ENCODE results near the gene TWNK. TPM values are rescaled to one million over a fixed set of nuclear protein-coding genes. Genes with fewer than 3 reads are reported as not detected.
"Not testable (repeated sequence)": the region's sequence is repeated elsewhere in the genome, so short reads cannot be mapped to it uniquely, and the experiment has no call there.

The TWNK gene
- total RNA-seq, 1 experiment from 2014 or later, result 38.7 TPM

GRCh38 chr10:100972904-100973535, 14.3 kb upstream of the TWNK start:
- Histone ChIP-seq H2BK5ac (ENCODE audit: insufficient read length, low read length) (no peak overlapping the region), H3K4me1 (ENCODE audit: insufficient read depth, low read length) (no peaks in the 10 kb centered on the region), H3K4ac (ENCODE audit: low read depth, low read length) (no peak overlapping the region), H2BK120ac (ENCODE audit: low read depth, low read length, poor library complexity, severe bottlenecking) (no peak overlapping the region), H4K5ac (ENCODE audit: insufficient read length, low read depth, low read length) (no peak overlapping the region), H3K9me3 (ENCODE audit: control insufficient read depth, low read depth, low read length) (no peaks in the 10 kb centered on the region), H4K20me1 (ENCODE audit: control insufficient read depth, insufficient read depth, insufficient read length) (no peaks in the 10 kb centered on the region), H3K79me1 (ENCODE audit: insufficient read depth, low read depth, low read length, poor library complexity, severe bottlenecking) (no peaks in the 10 kb centered on the region), H3K23ac (ENCODE audit: insufficient read length, low read depth, low read length) (no peak overlapping the region), H4K91ac (ENCODE audit: insufficient read length, low read depth, low read length) (no peak overlapping the region), H3K56ac (ENCODE audit: insufficient read length, low read depth, low read length) (no peak overlapping the region), H3K9ac (ENCODE audit: extremely low read depth, insufficient read length, low read length) (no peak overlapping the region), H3K14ac (ENCODE audit: insufficient read depth, low read length) (no peak overlapping the region), H2AFZ (ENCODE audit: low read length) (no peak overlapping the region), H2BK12ac (ENCODE audit: insufficient read length, low read depth, low read length) (no peak overlapping the region), H2BK15ac (ENCODE audit: low read depth, low read length) (no peak overlapping the region), H3K18ac (ENCODE audit: insufficient read length, low read depth, low read length) (no peak overlapping the region), H4K8ac (replicated peaks; ENCODE audit: insufficient read length, low read depth, low read length) (no peak overlapping the region), H3K27ac (ENCODE audit: insufficient read length, low read depth, low read length) (no peak overlapping the region), H2AK5ac (ENCODE audit: insufficient read length, low read length) (no peak overlapping the region), H3K4me2 (ENCODE audit: insufficient read depth, insufficient read length, low read length) (no peak overlapping the region), H3K79me2 (ENCODE audit: insufficient read depth, low read length) (no peaks in the 10 kb centered on the region), H2BK20ac (ENCODE audit: low read depth, low read length, poor library complexity, severe bottlenecking) (no peak overlapping the region), H3K23me2 (ENCODE audit: insufficient read length, low read depth, low read length, poor library complexity, severe bottlenecking) (peaks cover 12% of the 10 kb centered on the region), H3K27me3 (ENCODE audit: insufficient read depth, low read length) (no peaks in the 10 kb centered on the region), H3T11ph (ENCODE audit: low read length) (no peak overlapping the region)
- TF ChIP-seq, protein P1, sequence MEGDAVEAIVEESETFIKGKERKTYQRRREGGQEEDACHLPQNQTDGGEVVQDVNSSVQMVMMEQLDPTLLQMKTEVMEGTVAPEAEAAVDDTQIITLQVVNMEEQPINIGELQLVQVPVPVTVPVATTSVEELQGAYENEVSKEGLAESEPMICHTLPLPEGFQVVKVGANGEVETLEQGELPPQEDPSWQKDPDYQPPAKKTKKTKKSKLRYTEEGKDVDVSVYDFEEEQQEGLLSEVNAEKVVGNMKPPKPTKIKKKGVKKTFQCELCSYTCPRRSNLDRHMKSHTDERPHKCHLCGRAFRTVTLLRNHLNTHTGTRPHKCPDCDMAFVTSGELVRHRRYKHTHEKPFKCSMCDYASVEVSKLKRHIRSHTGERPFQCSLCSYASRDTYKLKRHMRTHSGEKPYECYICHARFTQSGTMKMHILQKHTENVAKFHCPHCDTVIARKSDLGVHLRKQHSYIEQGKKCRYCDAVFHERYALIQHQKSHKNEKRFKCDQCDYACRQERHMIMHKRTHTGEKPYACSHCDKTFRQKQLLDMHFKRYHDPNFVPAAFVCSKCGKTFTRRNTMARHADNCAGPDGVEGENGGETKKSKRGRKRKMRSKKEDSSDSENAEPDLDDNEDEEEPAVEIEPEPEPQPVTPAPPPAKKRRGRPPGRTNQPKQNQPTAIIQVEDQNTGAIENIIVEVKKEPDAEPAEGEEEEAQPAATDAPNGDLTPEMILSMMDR (conservative IDR thresholded peaks at IDR 0.05), result no peak
- Mint-ChIP-seq H3K27ac (no peak overlapping the region; a peak in 2 of 7 replicates), H3K9me3 (no peaks in the 10 kb centered on the region; a peak in 2 of 5 replicates), H3K36me3 (ENCODE audit: insufficient read depth in 1 of 3, low read depth in 3 of 3) (peaks cover 0 to 2% (median 0%) of the 10 kb centered on the region in 3 experiments; a peak in 3 of 7 replicates), H3K4me1 (peaks cover 32 to 34% of the 10 kb centered on the region in 2 experiments), H3K4me3 (no peak overlapping the region), H3K27me3 (ENCODE audit: low read depth) (peaks cover 7% of the 10 kb centered on the region)
- DNase-seq, result no peak
- no CpG with 5 or more reads among the region's 6 CpGs for whole genome bisulfite sequencing (ENCODE audit: extremely low coverage, insufficient read length, low lambda C conversion rate)

DNA sequence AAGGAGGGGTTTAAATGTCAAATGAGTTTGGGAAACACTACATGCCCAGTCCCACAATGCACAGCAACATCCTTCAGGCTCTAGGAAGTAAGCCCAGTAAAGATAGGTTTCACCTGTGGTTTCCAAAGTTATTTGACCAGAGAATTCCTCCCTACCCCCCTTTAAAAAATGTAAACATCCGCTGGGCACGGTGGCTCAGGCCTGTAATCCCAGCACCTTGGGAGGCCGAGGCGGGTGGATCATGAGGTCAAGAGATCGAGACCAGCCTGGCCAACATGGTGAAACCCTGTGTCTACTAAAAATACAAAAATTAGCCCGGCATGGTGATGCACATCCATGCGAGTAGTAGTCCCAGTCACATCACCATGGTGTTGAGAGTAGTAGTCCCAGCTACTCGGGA, 11.9 kb upstream of the TWNK start:
- not testable (repeated sequence) for H3K79me1 ChIP-seq (ENCODE audit: insufficient read depth, low read depth, low read length, poor library complexity, severe bottlenecking); H2AK5ac ChIP-seq (ENCODE audit: insufficient read length, low read length); H3K9me3 ChIP-seq (ENCODE audit: control insufficient read depth, low read depth, low read length); H2BK5ac ChIP-seq (ENCODE audit: insufficient read length, low read length); H3K4me3 Mint-ChIP-seq; H2BK120ac ChIP-seq (ENCODE audit: low read depth, low read length, poor library complexity, severe bottlenecking); H3K27me3 Mint-ChIP-seq (ENCODE audit: low read depth); H3K18ac ChIP-seq (ENCODE audit: insufficient read length, low read depth, low read length); H3K4ac ChIP-seq (ENCODE audit: low read depth, low read length); H2BK15ac ChIP-seq (ENCODE audit: low read depth, low read length); H4K20me1 ChIP-seq (ENCODE audit: control insufficient read depth, insufficient read depth, insufficient read length); H3K56ac ChIP-seq (ENCODE audit: insufficient read length, low read depth, low read length); H3K23ac ChIP-seq (ENCODE audit: insufficient read length, low read depth, low read length); H4K5ac ChIP-seq (ENCODE audit: insufficient read length, low read depth, low read length); H2BK20ac ChIP-seq (ENCODE audit: low read depth, low read length, poor library complexity, severe bottlenecking); H3K79me2 ChIP-seq (ENCODE audit: insufficient read depth, low read length); H4K91ac ChIP-seq (ENCODE audit: insufficient read length, low read depth, low read length); H3K4me2 ChIP-seq (ENCODE audit: insufficient read depth, insufficient read length, low read length); H3K4me1 ChIP-seq (ENCODE audit: insufficient read depth, low read length); H3K27ac ChIP-seq (ENCODE audit: insufficient read length, low read depth, low read length); H3T11ph ChIP-seq (ENCODE audit: low read length); DNase-seq; H3K27me3 ChIP-seq (ENCODE audit: insufficient read depth, low read length); H3K9me3 Mint-ChIP-seq; H2AFZ ChIP-seq (ENCODE audit: low read length); H3K9ac ChIP-seq (ENCODE audit: extremely low read depth, insufficient read length, low read length); H3K14ac ChIP-seq (ENCODE audit: insufficient read depth, low read length); H3K27ac Mint-ChIP-seq; H3K23me2 ChIP-seq (ENCODE audit: insufficient read length, low read depth, low read length, poor library complexity, severe bottlenecking); H2BK12ac ChIP-seq (ENCODE audit: insufficient read length, low read depth, low read length); H4K8ac ChIP-seq (replicated peaks; ENCODE audit: insufficient read length, low read depth, low read length)
- peaks cover 5 to 13% (median 8%) of the 10 kb centered on the region in 3 experiments; a peak in 6 of 7 replicates for H3K36me3 Mint-ChIP-seq (ENCODE audit: insufficient read depth in 1 of 3, low read depth in 3 of 3)
- no CpG with 5 or more reads among the region's 8 CpGs for WGBS (ENCODE audit: extremely low coverage, insufficient read length, low lambda C conversion rate)
- peaks cover 22 to 24% of the 10 kb centered on the region in 2 experiments for H3K4me1 Mint-ChIP-seq
